Amniotic epithelial cell (primary cell): Measurements from ENCODE around the gene PTOV1.

ENCODE experiments used
- DNase-seq: peaks from one replicate; pipeline ENCODE4 v3.0.0-alpha.2; 2010; ENCODE audit warnings: low read depth

PTOV1 gene

DNA sequence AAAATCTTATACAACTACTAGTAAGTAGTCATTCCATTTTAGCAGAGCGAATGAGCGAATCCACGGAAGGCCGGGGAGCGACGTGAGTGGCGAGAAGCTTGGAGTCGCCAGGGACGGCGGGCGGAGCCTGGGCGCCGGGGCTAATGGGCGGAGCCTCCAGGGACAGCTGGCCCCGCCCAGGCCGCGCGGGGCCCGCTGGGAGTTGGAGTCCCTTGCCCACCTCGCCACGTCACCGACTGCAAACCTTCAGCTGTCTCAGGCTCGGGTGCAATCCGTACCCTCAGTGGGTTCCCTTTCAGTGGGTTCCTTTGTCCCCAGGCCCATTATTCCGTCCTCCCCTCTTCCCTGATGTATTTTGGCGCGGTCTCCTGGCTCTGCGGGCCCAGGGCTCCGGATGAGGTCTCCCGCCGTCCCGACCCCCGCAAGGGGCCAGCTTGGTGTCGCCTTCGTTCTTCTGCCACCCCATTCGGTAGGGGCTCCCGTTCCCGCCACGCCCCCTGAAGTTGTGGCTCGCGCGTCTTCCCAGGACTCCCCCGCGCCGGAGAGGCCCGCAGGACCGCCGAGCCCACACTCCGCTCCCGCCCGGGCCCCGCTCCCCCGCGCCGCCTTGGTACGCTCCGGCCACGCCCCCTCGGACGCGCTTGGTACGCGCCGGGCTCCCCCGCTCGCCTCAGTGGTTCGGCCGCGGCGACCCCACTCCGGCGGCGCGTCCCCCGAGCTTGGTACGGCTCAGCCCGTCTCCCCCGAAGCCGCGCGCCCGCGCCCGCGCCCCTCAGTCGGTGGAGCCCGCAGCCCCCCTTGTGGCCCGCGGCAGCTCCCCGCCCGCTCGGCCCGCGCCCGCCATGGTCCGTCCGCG, at the start of gene PTOV1:
Gene PTOV1, plus strand, starts transcription at position 673 of the 856 bp plus-strand sequence.
- peak; percentile 87 for DNase-seq

DNA sequence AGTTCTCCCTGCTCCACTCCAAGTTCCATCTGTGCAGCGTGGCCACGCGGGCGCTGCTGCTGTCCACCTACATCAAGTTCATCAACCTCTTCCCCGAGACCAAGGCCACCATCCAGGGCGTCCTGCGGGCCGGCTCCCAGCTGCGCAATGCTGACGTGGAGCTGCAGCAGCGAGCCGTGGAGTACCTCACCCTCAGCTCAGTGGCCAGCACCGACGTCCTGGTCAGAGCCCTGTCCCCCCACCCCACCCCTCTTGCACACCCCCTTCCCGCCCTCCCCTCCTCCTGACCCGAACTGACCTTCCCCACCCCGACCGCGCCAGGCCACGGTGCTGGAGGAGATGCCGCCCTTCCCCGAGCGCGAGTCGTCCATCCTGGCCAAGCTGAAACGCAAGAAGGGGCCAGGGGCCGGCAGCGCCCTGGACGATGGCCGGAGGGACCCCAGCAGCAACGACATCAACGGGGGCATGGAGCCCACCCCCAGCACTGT, 49.5 kb upstream of the PTOV1 start:
- no peak for DNase-seq

DNA sequence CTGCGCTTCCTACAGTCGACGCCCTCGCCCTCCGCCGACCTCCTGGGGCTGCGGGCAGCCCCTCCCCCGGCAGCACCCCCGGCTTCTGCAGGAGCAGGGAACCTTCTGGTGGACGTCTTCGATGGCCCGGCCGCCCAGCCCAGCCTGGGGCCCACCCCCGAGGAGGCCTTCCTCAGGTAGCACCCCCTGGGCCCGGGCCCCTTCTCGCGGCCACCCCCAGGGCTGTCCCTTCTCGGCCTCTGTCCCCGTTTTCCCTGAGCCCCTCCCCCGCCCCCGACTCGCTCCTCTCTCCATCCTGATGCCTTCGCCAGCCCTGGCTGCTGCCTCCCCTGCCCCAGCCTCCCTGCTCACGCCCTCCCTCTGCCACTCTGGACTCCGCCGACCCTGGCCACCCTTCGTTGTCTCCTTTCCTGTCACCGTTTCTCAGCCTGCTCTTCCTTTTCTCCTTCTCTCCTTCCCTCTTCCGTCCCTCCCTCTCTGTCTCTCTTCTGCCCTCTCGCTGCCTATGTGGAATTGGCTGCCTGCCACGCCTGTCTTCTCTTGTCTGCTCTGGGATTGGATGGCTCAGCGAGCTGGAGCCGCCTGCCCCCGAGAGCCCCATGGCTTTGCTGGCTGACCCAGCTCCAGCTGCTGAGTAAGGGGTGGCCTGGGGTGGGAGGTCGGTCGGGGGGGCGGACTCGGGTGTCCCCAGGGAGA, 48.8 kb upstream of the PTOV1 start:
- DNase-seq, result peak; percentile 85

DNA sequence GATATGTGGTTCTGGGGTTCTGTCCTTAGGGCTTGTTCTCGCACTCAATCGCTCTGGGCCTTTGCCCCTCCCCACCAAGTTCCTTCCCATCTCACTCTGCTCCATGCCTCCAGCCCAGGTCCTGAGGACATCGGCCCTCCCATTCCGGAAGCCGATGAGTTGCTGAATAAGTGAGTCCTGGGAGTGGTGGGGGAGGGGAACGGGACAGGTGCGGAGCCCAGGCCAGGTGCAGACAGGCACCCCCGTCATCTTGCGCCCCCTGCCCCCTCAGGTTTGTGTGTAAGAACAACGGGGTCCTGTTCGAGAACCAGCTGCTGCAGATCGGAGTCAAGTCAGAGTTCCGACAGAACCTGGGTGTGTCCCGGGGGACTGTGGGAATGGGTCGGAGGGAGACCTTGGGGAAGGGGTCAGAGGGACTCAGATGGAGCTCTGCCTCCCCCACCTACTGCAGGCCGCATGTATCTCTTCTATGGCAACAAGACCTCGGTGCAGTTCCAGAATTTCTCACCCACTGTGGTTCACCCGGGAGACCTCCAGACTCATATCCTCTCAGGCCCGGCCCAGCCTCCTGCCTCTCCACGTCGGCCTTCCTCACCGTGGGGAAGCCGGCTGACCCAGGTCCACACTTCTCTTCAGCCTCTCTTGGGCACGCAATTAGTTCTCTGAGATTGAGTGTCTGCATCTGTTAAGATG, 48.0 kb upstream of the PTOV1 start:
- no peak for DNase-seq

DNA sequence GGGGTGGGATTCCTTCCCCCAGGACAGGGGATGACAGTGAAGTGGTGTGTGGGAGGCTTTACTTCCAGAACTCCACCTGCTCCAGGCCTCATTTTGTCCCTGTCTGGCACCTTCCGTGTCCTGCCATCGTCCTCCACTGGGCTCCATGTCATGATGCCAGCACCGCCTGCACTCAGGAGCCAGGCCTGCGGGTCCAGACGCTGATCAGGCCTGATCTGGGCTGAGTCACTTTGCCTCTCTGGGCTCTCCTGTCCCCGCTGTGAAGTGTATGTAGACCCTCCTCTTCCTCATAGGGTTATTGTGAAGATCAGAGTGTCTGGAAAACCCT, 47.5 kb upstream of the PTOV1 start:
- DNase-seq, result no peak

DNA sequence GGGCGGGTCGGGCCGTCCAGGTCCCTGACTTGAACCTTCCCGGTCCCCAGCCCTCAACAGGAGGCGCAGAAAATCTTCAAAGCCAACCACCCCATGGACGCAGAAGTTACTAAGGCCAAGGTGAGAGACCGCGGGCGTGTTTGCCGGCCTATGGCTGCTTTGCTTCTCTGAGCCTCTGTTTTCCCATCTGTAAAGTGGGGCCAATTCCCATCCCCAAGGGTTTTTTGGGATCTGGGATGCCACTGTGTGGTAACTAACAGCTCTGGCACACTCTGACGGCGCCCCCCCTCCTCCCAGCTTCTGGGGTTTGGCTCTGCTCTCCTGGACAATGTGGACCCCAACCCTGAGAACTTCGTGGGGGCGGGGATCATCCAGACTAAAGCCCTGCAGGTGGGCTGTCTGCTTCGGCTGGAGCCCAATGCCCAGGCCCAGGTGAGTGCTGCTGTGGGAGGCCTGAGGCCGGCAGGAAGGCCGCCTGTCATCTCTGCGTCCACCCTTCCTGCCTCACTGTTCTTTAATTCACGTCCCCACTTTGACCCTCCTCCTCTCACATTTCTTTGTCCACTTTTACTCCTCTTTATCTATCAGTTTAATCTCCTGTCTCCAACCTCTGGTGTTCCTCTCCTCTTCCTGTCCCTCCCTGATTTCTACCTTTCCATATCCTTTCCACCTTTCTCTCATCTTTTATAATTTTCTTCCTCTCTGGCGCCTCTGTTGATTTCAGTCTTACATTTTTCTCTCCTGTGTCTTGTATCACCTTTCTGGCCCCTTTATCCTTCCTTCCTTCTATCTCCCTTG, 44.9 kb upstream of the PTOV1 start:
- DNase-seq, result no peak

DNA sequence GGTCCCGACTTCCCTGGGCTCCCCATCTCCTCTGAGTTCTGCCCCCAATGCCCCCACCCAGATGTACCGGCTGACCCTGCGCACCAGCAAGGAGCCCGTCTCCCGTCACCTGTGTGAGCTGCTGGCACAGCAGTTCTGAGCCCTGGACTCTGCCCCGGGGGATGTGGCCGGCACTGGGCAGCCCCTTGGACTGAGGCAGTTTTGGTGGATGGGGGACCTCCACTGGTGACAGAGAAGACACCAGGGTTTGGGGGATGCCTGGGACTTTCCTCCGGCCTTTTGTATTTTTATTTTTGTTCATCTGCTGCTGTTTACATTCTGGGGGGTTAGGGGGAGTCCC, 44.4 kb upstream of the PTOV1 start:
- DNase-seq, result no peak

DNA sequence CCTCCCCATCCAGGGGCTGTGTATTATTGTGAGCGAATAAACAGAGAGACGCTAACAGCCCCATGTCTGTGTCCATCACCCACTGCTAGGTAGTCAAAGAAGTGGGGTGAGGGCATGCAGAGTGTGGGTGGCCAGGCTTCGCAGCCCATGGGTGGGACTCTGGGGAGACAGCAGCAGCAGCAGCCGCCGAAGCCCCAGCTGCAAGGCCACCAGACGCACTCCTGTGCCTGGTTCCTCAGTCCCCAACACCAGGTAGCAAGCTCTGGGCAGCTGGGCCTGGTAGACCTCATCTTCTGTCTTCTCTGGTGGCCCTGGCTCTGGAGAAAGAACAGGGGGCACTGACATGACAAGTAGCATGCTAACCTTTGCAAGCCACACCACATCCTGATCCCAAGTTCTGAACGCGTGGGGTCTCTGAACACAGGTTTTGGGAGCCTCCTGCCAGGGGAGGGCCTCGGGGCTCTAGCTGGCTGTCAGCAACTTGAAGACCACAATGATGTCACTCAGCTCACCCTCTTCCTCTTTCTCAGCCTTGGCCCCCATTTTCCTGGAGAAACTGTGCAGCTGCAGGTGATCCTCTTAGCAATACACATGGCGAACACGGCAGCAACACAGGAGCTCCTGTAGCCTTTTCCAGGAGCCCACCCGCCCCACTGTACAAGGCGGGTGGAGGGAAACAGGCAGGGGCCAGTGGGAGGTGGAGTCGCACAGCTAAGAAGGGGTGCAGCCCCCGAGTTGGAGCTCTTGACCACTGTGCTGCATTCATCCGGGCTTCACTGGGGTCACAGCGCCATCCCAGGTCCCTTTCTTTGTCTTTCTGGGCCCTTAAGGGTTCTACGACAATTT, 43.7 kb upstream of the PTOV1 start:
- DNase-seq, result no peak

DNA sequence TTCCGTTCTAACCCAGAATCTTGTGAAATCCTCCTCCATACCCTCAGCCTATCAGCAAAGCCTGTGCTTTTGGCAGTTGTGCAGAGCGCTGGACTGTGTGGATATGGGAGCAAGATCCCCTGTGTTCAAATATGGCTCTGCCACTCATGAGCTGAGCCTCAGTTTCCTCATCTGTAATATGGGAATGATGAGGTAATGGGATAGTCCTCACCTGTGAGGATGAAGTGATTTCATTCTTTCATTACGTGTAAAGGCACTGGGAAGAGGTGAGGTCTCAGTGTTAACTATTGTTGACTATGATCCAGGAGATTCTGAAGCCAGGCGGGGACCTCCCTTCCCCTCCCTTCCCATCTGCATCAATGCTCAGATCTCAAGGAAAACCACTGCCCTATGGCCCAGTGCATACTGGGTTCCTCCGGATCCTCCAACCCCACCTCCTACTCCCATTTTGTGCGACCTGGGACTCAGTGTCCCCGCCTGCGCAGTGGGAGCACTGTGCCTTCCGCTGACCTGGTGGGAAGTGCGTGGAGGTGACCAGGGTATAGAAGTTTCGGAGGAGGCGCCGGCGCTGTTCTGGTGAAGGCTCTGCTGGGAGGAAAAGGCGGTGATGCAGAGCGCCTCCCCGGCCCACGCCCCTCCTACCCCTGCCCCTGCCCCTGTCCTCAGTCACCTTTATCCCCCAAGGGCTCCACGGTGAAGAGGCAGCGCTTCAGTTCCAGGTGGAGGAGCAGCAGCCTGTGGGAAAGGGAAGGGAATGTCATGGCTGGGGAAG, 42.9 kb upstream of the PTOV1 start:
- no peak for DNase-seq

DNA sequence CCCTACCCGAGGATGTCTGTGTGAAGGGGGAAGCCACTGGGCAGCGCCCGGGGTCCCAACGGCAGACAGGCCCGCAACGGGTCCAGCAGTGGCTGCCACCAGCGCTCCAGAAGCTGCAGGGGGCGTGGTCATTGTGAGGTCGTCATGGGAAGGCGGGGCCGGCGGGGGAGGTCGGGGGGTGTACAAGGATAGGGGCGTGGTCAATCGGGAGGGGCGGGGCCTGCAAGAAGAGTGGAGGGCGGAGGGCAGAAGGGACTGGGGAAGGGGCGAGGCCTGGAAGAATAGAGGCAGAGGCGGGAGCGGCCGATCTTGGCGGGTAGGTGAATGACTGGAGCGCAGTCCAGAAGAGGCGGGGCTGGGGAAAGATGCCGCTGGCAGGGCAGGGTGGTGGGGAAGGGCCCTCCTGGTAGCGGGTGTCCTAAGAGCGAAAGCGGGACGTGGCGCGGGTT, 42.2 kb upstream of the PTOV1 start:
- DNase-seq, result peak; percentile 65

DNA sequence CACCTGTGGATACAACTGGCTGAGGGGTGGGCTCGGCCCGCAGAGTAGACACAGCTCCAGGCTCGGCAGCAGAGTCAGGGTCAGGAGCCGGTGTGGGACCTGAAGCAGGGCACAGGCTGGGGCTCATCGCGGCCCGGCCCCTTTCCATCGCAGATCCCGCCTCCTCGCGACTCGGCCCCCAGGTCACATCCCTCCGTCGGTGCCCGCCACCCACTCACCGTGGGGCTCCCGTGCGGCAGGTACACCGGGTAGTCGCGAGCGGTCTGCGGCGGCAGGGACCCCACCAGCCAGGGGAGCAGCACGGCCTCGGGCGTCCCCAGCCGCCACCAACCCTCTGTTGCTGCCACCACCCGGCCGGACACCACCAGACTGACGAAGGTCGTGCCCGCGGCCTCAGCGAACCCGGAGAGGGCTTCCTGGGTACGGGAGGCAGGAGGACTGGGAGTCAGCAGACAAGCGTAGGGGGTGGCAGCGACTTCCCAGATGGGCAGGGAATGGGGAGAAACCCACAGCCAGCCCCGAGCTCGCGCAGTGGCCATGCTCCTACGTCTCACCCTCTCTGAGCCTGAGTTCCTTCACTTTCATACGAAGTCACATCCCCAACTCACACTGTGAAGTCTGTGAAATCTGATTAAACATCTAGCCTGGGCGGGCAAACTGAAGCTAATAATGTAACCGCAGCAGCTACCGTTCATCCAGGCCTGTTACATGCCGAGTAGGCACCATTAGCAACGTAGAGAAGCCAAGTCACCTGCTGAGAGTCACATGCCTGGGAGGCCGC, 41.6 kb upstream of the PTOV1 start:
- DNase-seq, result peak; percentile 26

DNA sequence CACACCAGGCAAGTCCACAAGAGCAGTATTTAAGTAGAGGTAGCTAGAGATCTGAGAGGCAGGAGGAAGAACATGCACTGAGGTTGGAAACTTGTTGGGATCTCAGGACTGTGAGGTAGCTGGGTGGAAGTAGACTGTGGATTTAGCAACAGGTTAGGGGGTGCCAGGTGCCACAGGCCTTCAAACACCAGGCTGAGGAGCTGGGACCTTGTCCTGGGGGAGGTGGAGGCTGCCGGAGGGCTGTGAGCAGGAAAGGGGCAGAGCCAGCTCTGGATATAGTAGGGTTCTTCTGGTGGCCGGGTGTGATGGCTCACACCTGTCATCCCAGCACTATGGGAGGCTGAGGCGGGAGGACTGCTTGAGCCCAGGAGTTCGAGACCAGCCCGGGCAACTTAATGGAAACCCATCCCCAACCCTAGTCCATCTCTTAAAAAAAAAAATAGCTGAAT, 41.0 kb upstream of the PTOV1 start:
- no peak for DNase-seq

DNA sequence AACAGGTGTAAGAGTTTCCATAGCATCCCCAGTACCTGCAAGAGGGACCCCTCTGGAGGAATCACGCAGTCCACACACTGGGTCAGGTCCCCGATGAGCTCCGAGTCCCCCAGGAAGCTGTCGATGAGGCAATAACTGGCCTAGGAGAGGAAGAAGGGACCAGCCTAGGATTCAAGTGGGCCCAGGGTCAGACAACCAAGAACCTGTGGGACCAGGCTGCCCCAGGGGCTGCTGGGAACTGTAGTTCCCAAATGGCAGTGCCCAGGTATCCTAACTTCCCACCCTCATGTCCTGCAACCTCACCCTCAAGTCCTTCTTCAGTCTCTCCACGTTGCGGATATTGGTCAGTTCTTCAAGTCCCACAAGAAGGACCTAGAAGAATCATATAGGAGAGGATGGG, 39.6 kb upstream of the PTOV1 start:
- no peak for DNase-seq

DNA sequence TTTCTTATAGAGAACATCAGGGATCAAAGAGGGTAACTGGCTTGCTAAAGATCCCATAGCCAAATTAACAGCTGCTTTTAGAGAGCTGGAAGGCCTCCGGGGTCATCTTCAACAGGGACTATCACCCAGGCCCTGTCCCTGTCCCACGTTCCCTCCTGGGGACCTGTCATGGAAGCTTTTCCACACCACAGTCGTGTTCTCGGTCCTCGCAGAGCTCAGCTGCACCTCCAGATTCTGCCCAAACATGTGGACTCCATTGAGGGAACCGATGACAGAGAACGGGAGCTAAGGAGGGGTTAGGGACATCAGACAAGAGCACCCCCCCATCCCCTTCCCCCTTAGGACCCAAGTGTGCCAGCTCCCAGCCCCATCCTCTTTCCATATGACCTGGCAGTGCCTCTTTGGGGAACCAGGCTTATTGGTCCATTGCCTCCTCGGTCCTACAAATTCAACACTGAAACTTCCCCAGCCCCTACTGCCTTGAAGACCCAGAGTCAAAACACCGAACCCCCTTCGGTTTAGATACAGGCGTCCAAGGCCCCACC, 38.4 kb upstream of the PTOV1 start:
- DNase-seq, result no peak

DNA sequence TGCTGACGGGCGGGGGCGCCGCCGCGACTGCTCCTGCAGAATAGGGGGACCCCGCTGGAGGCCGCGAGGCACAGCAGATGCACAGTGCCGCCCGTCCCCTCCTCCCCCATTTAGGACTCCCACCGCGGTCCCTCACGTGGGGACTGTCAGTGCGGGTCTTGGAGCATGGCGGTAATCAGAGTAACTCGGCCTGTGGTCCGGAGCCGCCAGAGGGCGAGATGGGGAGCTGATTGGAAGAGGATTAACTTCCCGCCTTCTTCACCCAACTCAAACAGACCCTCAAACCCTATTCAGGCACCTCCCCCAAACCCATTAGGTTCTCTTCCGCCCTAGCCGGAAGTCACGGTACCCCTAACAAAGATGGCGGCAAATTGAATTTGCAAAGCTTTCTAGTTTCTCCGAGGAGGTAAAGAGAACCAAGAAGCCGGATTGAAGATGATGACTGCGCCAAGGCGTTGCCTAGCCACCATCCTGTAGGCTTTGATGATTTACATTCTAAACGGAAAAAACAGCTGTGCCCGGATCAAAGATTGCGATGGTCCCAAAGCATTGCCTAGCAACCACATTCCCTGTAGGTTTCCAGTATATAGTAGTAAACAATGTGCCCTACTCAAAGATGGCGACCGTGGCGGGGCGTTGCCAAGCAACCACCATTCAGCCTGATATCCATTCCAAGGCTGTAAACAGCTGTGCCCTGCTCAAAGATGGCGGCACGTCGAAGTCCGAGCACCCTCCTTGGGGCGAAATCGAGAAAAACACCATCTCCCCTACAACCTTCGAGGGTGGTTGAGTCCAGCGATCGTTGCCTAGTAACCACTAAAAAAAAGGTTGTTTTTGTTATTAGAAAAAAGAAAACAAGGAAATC, 37.7 kb upstream of the PTOV1 start, which contains the start of gene FUZ:
Gene FUZ, minus strand, starts transcription at position 296 of the 865 bp plus-strand sequence. Its CDS starts 186 bp downstream, at position 110.
- peak; percentile 99 for DNase-seq

DNA sequence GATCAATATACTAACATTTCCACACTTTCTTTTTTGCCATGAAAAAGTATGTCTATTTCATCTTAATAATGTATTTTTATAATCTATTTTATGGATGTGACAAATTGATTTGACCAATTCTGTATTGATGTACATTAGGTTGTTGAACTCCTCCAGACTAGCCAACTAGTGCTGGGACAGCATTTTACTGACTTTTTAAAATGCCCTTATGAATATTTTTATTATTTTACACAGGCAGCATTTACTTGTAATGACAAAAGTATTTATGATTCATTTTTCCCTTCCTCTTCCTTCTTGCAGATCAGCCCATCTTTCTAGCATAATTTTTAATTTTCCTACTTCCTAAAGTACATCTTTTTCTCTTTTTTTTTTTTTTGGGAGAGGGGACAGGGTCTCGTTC, 36.9 kb upstream of the PTOV1 start:
- no peak for DNase-seq

DNA sequence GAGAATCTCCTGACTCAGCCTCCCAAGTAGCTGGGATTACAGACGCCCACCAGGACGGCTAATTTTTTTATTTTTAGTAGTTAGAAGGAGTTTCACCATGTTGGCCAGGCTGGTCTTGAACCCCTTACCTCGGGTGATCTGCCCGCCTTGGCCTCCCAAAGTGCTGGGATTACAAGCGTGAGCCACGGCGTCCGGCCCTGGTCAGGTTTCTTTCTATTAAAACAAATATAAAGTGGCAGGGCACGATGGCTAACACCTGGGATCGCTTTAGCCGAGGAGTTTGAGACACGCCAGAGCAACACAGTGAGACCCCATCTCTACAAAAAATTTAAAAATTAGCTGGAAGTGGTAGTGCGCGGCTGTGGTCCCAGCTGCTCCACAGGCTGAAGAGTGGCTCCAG, 34.4 kb upstream of the PTOV1 start:
- no peak for DNase-seq
